ENCODE data around the gene NELFCD.

- TF ChIP-seq CTCF (IDR thresholded peaks at IDR 0.05; ENCODE audit: low read length) (no peak), EZH2 (optimal IDR thresholded peaks at IDR 0.05; ENCODE audit: low read depth, low read length) (no peak), EZH2phosphoT487 (IDR thresholded peaks at IDR 0.05; ENCODE audit: low read length) (no peak)
These were observed 25.3 kb downstream of the NELFCD start for GRCh38 chr20:59006167-59006863.
